GM21717 (cell line): ENCODE results near the gene IQCM.

Source experiments
- ATAC-seq: cut with Tn5 transposase; IDR thresholded peaks from one replicate; pipeline ENCODE4 v1.9.1; 2021; ENCODE audit warnings: mild to moderate bottlenecking, moderate library complexity; ENCODE audit not compliant: unreplicated experiment

The IQCM gene

GRCh38 chr4:149784018-149784417 is 31.6 kb downstream of the IQCM start:
- ATAC-seq: no peak

- no peak for ATAC-seq
Measured at GRCh38 chr4:149781150-149781549, 34.5 kb downstream of the IQCM start.

GRCh38 chr4:149768477-149768876 is 47.2 kb downstream of the IQCM start:
- ATAC-seq: no peak

- ATAC-seq: no peak
Measured at GRCh38 chr4:149766135-149766534, 49.5 kb downstream of the IQCM start.

GRCh38 chr4:149765630-149766029 is 50.0 kb downstream of the IQCM start:
- ATAC-seq: no peak

GRCh38 chr4:149755969-149756368 is 59.7 kb downstream of the IQCM start:
- ATAC-seq: no peak

GRCh38 chr4:149754526-149754925 is 61.1 kb downstream of the IQCM start:
- ATAC-seq: no peak

- ATAC-seq: no peak
Measured at GRCh38 chr4:149752729-149753128, 62.9 kb downstream of the IQCM start.

- ATAC-seq: no peak
Measured at GRCh38 chr4:149751174-149751573, 64.5 kb downstream of the IQCM start.

GRCh38 chr4:149749784-149750183 is 65.9 kb downstream of the IQCM start:
- no peak for ATAC-seq

- ATAC-seq: no peak
Measured at GRCh38 chr4:149747646-149748045, 68.0 kb downstream of the IQCM start.

- ATAC-seq: no peak
Measured at GRCh38 chr4:149746276-149746675, 69.4 kb downstream of the IQCM start.

GRCh38 chr4:149741186-149741831 is 74.3 kb downstream of the IQCM start:
- ATAC-seq: no peak

- no peak for ATAC-seq
Measured at GRCh38 chr4:149738156-149738555, 77.5 kb downstream of the IQCM start.

GRCh38 chr4:149735796-149736195 is 79.8 kb downstream of the IQCM start:
- ATAC-seq: no peak

- ATAC-seq: no peak
Measured at GRCh38 chr4:149728444-149728843, 87.2 kb downstream of the IQCM start.

GRCh38 chr4:149727663-149728062 is 88.0 kb downstream of the IQCM start:
- ATAC-seq: no peak

- ATAC-seq: no peak
Measured at GRCh38 chr4:149723065-149723464, 92.6 kb downstream of the IQCM start.

- ATAC-seq: peak; percentile 59
Measured at GRCh38 chr4:149719806-149720205, 95.8 kb downstream of the IQCM start.

GRCh38 chr4:149719357-149719756 is 96.3 kb downstream of the IQCM start:
- ATAC-seq: no peak

GRCh38 chr4:149718500-149718899 is 97.1 kb downstream of the IQCM start:
- ATAC-seq: no peak

- ATAC-seq: no peak
Measured at GRCh38 chr4:149716728-149717127, 98.9 kb downstream of the IQCM start.
